ENCODE data around the gene AGBL1. TPM values are rescaled to one million over a fixed set of nuclear protein-coding genes. Genes with fewer than 3 reads are reported as not detected.

AGBL1 gene
- total RNA-seq, 1 experiment from 2014 or later = not detected

GRCh38 chr15:86912661-86913060 is 833.0 kb downstream of the AGBL1 start:
- no peaks in the 10 kb centered on the region for H3K9me3 ChIP-seq (ENCODE audit: control insufficient read depth, low read depth, low read length)
- no peak overlapping the region for H2BK5ac ChIP-seq (ENCODE audit: insufficient read length, low read length)
- no CpG with 5 or more reads among the region's 1 CpG for WGBS (ENCODE audit: extremely low coverage, insufficient read length, low lambda C conversion rate)
- H3K56ac ChIP-seq (ENCODE audit: insufficient read length, low read depth, low read length) = no peak overlapping the region
- no peak overlapping the region for H3K14ac ChIP-seq (ENCODE audit: insufficient read depth, low read length)
- H2BK12ac ChIP-seq (ENCODE audit: insufficient read length, low read depth, low read length) = no peak overlapping the region
- no peak overlapping the region for H3K23ac ChIP-seq (ENCODE audit: insufficient read length, low read depth, low read length)
- Mint-ChIP-seq H3K36me3 (ENCODE audit: insufficient read depth in 1 of 3, low read depth in 3 of 3) (no peaks in the 10 kb centered on the region), H3K9me3 (no peaks in the 10 kb centered on the region; a peak in 1 of 5 replicates), H3K27ac (peak overlapping the region in 1 of 3 experiments; percentile 24; a peak in 1 of 7 replicates), H3K27me3 (ENCODE audit: low read depth) (no peaks in the 10 kb centered on the region), H3K4me1 (peaks cover 15 to 16% of the 10 kb centered on the region in 2 experiments), H3K4me3 (no peak overlapping the region)
- no peaks in the 10 kb centered on the region for H4K20me1 ChIP-seq (ENCODE audit: control insufficient read depth, insufficient read depth, insufficient read length)
- no peak overlapping the region for H4K5ac ChIP-seq (ENCODE audit: insufficient read length, low read depth, low read length)
- no peak overlapping the region for H2BK15ac ChIP-seq (ENCODE audit: low read depth, low read length)
- H3K27ac ChIP-seq (ENCODE audit: insufficient read length, low read depth, low read length) = no peak overlapping the region
- no peak overlapping the region for H4K8ac ChIP-seq (replicated peaks; ENCODE audit: insufficient read length, low read depth, low read length)
- H3K18ac ChIP-seq (ENCODE audit: insufficient read length, low read depth, low read length) = no peak overlapping the region
- H3K79me2 ChIP-seq (ENCODE audit: insufficient read depth, low read length) = no peaks in the 10 kb centered on the region
- H3T11ph ChIP-seq (ENCODE audit: low read length) = no peak overlapping the region
- H4K91ac ChIP-seq (ENCODE audit: insufficient read length, low read depth, low read length) = no peak overlapping the region
- no peak overlapping the region for H2AFZ ChIP-seq (ENCODE audit: low read length)
- no peak overlapping the region for H2BK120ac ChIP-seq (ENCODE audit: low read depth, low read length, poor library complexity, severe bottlenecking)
- H2AK5ac ChIP-seq (ENCODE audit: insufficient read length, low read length) = no peak overlapping the region
- H2BK20ac ChIP-seq (ENCODE audit: low read depth, low read length, poor library complexity, severe bottlenecking) = no peak overlapping the region
- TF ChIP-seq, protein P1, sequence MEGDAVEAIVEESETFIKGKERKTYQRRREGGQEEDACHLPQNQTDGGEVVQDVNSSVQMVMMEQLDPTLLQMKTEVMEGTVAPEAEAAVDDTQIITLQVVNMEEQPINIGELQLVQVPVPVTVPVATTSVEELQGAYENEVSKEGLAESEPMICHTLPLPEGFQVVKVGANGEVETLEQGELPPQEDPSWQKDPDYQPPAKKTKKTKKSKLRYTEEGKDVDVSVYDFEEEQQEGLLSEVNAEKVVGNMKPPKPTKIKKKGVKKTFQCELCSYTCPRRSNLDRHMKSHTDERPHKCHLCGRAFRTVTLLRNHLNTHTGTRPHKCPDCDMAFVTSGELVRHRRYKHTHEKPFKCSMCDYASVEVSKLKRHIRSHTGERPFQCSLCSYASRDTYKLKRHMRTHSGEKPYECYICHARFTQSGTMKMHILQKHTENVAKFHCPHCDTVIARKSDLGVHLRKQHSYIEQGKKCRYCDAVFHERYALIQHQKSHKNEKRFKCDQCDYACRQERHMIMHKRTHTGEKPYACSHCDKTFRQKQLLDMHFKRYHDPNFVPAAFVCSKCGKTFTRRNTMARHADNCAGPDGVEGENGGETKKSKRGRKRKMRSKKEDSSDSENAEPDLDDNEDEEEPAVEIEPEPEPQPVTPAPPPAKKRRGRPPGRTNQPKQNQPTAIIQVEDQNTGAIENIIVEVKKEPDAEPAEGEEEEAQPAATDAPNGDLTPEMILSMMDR (conservative IDR thresholded peaks at IDR 0.05) = no peak
- no peak overlapping the region for H3K9ac ChIP-seq (ENCODE audit: extremely low read depth, insufficient read length, low read length)
- H3K4ac ChIP-seq (ENCODE audit: low read depth, low read length) = no peak overlapping the region
- peaks cover 11% of the 10 kb centered on the region; the same call in 1 of the 2 replicates for H3K4me1 ChIP-seq (ENCODE audit: insufficient read depth, low read length)
- H3K4me2 ChIP-seq (ENCODE audit: insufficient read depth, insufficient read length, low read length) = peak overlapping the region; percentile 30
- H3K27me3 ChIP-seq (ENCODE audit: insufficient read depth, low read length) = no peaks in the 10 kb centered on the region
- no peaks in the 10 kb centered on the region for H3K23me2 ChIP-seq (ENCODE audit: insufficient read length, low read depth, low read length, poor library complexity, severe bottlenecking)
- no peaks in the 10 kb centered on the region for H3K79me1 ChIP-seq (ENCODE audit: insufficient read depth, low read depth, low read length, poor library complexity, severe bottlenecking)
- no peak for DNase-seq

Data from H9 (cell line).